Lower leg skin (tissue), 4 donors: ENCODE data around the gene GH1. TPM values are rescaled to one million over a fixed set of nuclear protein-coding genes. Genes with fewer than 3 reads are reported as not detected.
"Not testable (repeated sequence)": the region's sequence is repeated elsewhere in the genome, so short reads cannot be mapped to it uniquely, and the experiment has no call there.

ENCODE experiments used
- DNase-seq, 2 donors: peaks; one replicate each; pipeline ENCODE4 v3.0.0-alpha.2; 2019; ENCODE audit warnings: low spot score in 2 of 2
- H3K4me3 ChIP-seq: fragments of 200-600 bp; sonication (generic); 2 replicates; pipeline ENCODE4 v1.5.1; 2017; ENCODE audit warnings: mild to moderate bottlenecking, low read depth; ENCODE audit not compliant: poor library complexity, severe bottlenecking
- CTCF ChIP-seq, 3 donors: fragments of 450-650 bp; IDR thresholded peaks; one replicate each; pipeline ENCODE4 v1.5.1; 2016; ENCODE audit warnings: antibody characterized with exemption in 3 of 3, mild to moderate bottlenecking in 3 of 3, moderate library complexity in 2 of 3
- POLR2A ChIP-seq, 2 donors: fragments of 450-650 bp; IDR thresholded peaks; one replicate each; pipeline ENCODE4 v1.6.1; 2016 to 2017; ENCODE audit warnings: antibody characterized with exemption in 2 of 2, mild to moderate bottlenecking in 1 of 2, moderate library complexity in 1 of 2
- WGBS, 2 donors: methylation state at CpG; one replicate each; pipeline ENCODE4 v1.1.5; 2018; 5-methylcytosine and 5-hydroxymethylcytosine counted together
- intact Hi-C: fragments of 100-400 bp; cut with DNase I; formaldehyde crosslinking; loops from one replicate; pipeline ENCODE4 v1.15.0; 2023; ENCODE audit warnings: low total_unique reads
- total RNA-seq, 4 donors: library from RNA; depleted of rRNA; stranded (reverse); fragments of >200 nt; gene quantifications; one replicate each; pipeline ENCODE4 v1.1.0, GENCODE V29; 2016

The GH1 gene
- total RNA-seq, 4 donors from 2014 or later = not detected

GRCh38 chr17:63916566-63917185 lies 2.0 kb downstream of the GH1 start:
- 78 to 86% methylated on average over 11 to 12 of the region's 12 CpGs for WGBS, 2 donors
- intact Hi-C loops = loop anchor here (10.0 kb wide), 3 partner anchors 108 to 368 kb away; partner anchors contain the start of genes ERN1 and ICAM2

GRCh38 chr17:63915753-63916152 lies 2.9 kb downstream of the GH1 start:
- not testable (repeated sequence) for DNase-seq

More at GRCh38 chr17:63916566-63917185, 2.0 kb downstream of the GH1 start:
- TF ChIP-seq POLR2A (IDR thresholded peaks at IDR 0.05) = no peak
- TF ChIP-seq CTCF (IDR thresholded peaks at IDR 0.05) = no peak
- no peak overlapping the region for H3K4me3 ChIP-seq
- DNase-seq = no peak

GRCh38 chr17:63914471-63914870 lies 4.2 kb downstream of the GH1 start:
- DNase-seq = no peak
- no peak overlapping the region for H3K4me3 ChIP-seq
- intact Hi-C loops = loop anchor here (10.0 kb wide), 3 partner anchors 110 to 370 kb away; partner anchors contain the start of genes ERN1 and ICAM2
- WGBS, 2 donors = 93% methylated on average over 7 of the region's 7 CpGs
- no peak for TF ChIP-seq CTCF (IDR thresholded peaks at IDR 0.05)
- TF ChIP-seq POLR2A (IDR thresholded peaks at IDR 0.05) = no peak

More at GRCh38 chr17:63915753-63916152, 2.9 kb downstream of the GH1 start:
- 75 to 83% methylated on average over 10 of the region's 10 CpGs for WGBS, 2 donors
- H3K4me3 ChIP-seq = not testable (repeated sequence)
- intact Hi-C loops = loop anchor here (10.0 kb wide), 3 partner anchors 109 to 369 kb away; partner anchors contain the start of genes ERN1 and ICAM2

GRCh38 chr17:63911657-63912100 lies 7.0 kb downstream of the GH1 start:
- no peak for DNase-seq
- 38 to 43% methylated on average over 8 of the region's 8 CpGs for WGBS, 2 donors
- no peak overlapping the region for H3K4me3 ChIP-seq
- TF ChIP-seq CTCF (IDR thresholded peaks at IDR 0.05) = no peak
- TF ChIP-seq POLR2A (IDR thresholded peaks at IDR 0.05) = no peak
- intact Hi-C loops = loop anchor here (10.0 kb wide), 3 partner anchors 113 to 373 kb away; partner anchors contain the start of genes ERN1 and ICAM2

GRCh38 chr17:63911041-63911635 lies 7.5 kb downstream of the GH1 start, which contains the start of gene CSHL1:
Gene CSHL1, minus strand, starts transcription at chr17:63911258. Its CDS starts 62 bp downstream, at chr17:63911196.
- intact Hi-C loops = loop anchor here (10.0 kb wide), 3 partner anchors 114 to 374 kb away; partner anchors contain the start of genes ERN1 and ICAM2
- no peak for DNase-seq
- no peak within 1 kb of the TSS for H3K4me3 ChIP-seq
- TF ChIP-seq POLR2A (IDR thresholded peaks at IDR 0.05) (no peak), CTCF (IDR thresholded peaks at IDR 0.05) (no peak)
- 69 to 73% methylated on average over 15 of the region's 15 CpGs for WGBS, 2 donors

GRCh38 chr17:63910096-63910495 lies 8.5 kb downstream of the GH1 start:
- DNase-seq = no peak
- 80 to 88% methylated on average over 14 of the region's 14 CpGs for WGBS, 2 donors
- TF ChIP-seq CTCF (IDR thresholded peaks at IDR 0.05) (no peak), POLR2A (IDR thresholded peaks at IDR 0.05) (no peak)
- intact Hi-C loops = loop anchor here (10.0 kb wide), 3 partner anchors 115 to 375 kb away; partner anchors contain the start of genes ERN1 and ICAM2
- H3K4me3 ChIP-seq = no peak overlapping the region

- H3K4me3 ChIP-seq, intact Hi-C loops, DNase-seq: not testable (repeated sequence)
- 93 to 94% methylated on average over 10 of the region's 10 CpGs for WGBS, 2 donors
Observed at GRCh38 chr17:63909586-63909985, 9.1 kb downstream of the GH1 start.

- intact Hi-C loops, DNase-seq, H3K4me3 ChIP-seq: not testable (repeated sequence)
- WGBS, 2 donors = 48 to 53% methylated on average over 12 of the region's 12 CpGs
Observed at GRCh38 chr17:63907161-63907778, 11.4 kb downstream of the GH1 start.

GRCh38 chr17:63904796-63905195 lies 13.8 kb downstream of the GH1 start:
- 96 to 98% methylated on average over 8 of the region's 8 CpGs for WGBS, 2 donors
- H3K4me3 ChIP-seq, DNase-seq, intact Hi-C loops: not testable (repeated sequence)
